Liver (tissue), 3 donors: ENCODE measurements around the gene COL5A1.

Experiments
- RAD21 ChIP-seq, 2 donors: IDR thresholded peaks; 2 replicates each; pipeline ENCODE4 v1.6.1; 2016; ENCODE audit warnings: antibody characterized with exemption in 2 of 2, mild to moderate bottlenecking in 2 of 2
- SP1 ChIP-seq: IDR thresholded peaks from 2 replicates; pipeline ENCODE4 v1.6.1; 2018; ENCODE audit warnings: antibody characterized with exemption, mild to moderate bottlenecking
- TAF1 ChIP-seq: conservative IDR thresholded peaks from 2 replicates; pipeline ENCODE4 v1.6.1; 2016; ENCODE audit warnings: antibody characterized with exemption, mild to moderate bottlenecking
- YY1 ChIP-seq: IDR thresholded peaks from 2 replicates; pipeline ENCODE4 v1.6.1; 2016; ENCODE audit warnings: antibody characterized with exemption, mild to moderate bottlenecking
- TF ChIP-seq, protein P1 (sequence below): fragments of 150-350 bp; IDR thresholded peaks from 2 replicates; pipeline ENCODE4 v1.5.1; 2017; ENCODE audit warnings: improper control_type of control experiment, low read depth, low read length; ENCODE audit not compliant: missing input control
- TF ChIP-seq, protein P2 (sequence below): IDR thresholded peaks from 2 replicates; pipeline ENCODE4 v1.6.1; 2016; ENCODE audit warnings: antibody characterized with exemption
- TF ChIP-seq, protein P3 (sequence below): IDR thresholded peaks from 2 replicates; pipeline ENCODE4 v1.6.1; 2016; ENCODE audit warnings: antibody characterized with exemption
- TF ChIP-seq, protein P4 (sequence below): IDR thresholded peaks from 2 replicates; pipeline ENCODE4 v1.6.1; 2016; ENCODE audit warnings: antibody characterized with exemption, mild to moderate bottlenecking
- donor health status: healthy.
- donor health status: healthy.

DNA sequence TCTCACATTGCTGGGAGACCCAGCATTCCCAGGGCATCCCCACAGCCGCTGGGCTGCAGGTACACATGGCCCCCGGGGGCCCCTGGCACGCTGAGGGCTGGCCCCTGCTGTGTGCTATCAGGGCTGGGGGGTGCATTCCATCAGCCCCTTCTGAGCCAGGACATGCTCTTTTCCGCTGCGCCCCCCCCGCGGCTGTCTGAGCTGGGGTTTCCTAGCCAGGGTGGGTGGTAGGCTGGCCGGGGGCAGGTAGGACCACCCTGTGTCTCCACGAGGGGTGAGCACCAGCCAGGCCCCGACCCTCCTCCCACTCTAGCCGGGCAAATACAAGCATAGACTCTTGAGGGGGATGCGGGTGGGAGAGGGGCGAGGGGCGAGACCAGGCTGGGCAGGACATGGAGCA, 180.9 kb downstream of the COL5A1 start:
- TF ChIP-seq, protein P1, sequence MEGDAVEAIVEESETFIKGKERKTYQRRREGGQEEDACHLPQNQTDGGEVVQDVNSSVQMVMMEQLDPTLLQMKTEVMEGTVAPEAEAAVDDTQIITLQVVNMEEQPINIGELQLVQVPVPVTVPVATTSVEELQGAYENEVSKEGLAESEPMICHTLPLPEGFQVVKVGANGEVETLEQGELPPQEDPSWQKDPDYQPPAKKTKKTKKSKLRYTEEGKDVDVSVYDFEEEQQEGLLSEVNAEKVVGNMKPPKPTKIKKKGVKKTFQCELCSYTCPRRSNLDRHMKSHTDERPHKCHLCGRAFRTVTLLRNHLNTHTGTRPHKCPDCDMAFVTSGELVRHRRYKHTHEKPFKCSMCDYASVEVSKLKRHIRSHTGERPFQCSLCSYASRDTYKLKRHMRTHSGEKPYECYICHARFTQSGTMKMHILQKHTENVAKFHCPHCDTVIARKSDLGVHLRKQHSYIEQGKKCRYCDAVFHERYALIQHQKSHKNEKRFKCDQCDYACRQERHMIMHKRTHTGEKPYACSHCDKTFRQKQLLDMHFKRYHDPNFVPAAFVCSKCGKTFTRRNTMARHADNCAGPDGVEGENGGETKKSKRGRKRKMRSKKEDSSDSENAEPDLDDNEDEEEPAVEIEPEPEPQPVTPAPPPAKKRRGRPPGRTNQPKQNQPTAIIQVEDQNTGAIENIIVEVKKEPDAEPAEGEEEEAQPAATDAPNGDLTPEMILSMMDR = no peak
- TF ChIP-seq, protein P2, sequence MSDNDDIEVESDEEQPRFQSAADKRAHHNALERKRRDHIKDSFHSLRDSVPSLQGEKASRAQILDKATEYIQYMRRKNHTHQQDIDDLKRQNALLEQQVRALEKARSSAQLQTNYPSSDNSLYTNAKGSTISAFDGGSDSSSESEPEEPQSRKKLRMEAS = no peak
- no peak for TF ChIP-seq SP1
- TF ChIP-seq, protein P3, sequence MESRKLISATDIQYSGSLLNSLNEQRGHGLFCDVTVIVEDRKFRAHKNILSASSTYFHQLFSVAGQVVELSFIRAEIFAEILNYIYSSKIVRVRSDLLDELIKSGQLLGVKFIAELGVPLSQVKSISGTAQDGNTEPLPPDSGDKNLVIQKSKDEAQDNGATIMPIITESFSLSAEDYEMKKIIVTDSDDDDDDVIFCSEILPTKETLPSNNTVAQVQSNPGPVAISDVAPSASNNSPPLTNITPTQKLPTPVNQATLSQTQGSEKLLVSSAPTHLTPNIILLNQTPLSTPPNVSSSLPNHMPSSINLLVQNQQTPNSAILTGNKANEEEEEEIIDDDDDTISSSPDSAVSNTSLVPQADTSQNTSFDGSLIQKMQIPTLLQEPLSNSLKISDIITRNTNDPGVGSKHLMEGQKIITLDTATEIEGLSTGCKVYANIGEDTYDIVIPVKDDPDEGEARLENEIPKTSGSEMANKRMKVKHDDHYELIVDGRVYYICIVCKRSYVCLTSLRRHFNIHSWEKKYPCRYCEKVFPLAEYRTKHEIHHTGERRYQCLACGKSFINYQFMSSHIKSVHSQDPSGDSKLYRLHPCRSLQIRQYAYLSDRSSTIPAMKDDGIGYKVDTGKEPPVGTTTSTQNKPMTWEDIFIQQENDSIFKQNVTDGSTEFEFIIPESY = no peak
- TF ChIP-seq TAF1 = no peak
- no peak for TF ChIP-seq YY1
- no peak for TF ChIP-seq RAD21 (IDR thresholded peaks at IDR 0.05)
- TF ChIP-seq, protein P4, sequence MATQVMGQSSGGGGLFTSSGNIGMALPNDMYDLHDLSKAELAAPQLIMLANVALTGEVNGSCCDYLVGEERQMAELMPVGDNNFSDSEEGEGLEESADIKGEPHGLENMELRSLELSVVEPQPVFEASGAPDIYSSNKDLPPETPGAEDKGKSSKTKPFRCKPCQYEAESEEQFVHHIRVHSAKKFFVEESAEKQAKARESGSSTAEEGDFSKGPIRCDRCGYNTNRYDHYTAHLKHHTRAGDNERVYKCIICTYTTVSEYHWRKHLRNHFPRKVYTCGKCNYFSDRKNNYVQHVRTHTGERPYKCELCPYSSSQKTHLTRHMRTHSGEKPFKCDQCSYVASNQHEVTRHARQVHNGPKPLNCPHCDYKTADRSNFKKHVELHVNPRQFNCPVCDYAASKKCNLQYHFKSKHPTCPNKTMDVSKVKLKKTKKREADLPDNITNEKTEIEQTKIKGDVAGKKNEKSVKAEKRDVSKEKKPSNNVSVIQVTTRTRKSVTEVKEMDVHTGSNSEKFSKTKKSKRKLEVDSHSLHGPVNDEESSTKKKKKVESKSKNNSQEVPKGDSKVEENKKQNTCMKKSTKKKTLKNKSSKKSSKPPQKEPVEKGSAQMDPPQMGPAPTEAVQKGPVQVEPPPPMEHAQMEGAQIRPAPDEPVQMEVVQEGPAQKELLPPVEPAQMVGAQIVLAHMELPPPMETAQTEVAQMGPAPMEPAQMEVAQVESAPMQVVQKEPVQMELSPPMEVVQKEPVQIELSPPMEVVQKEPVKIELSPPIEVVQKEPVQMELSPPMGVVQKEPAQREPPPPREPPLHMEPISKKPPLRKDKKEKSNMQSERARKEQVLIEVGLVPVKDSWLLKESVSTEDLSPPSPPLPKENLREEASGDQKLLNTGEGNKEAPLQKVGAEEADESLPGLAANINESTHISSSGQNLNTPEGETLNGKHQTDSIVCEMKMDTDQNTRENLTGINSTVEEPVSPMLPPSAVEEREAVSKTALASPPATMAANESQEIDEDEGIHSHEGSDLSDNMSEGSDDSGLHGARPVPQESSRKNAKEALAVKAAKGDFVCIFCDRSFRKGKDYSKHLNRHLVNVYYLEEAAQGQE = no peak
